HL-60 (cell line): ENCODE results near the gene GFRA1.

Experiments used
- DNase-seq, 2 experiments: peaks; one replicate each; pipeline ENCODE4 v3.0.0-alpha.2; 2010 to 2020; ENCODE audit warnings: low read depth in 1 of 2, low spot score in 1 of 2
- H3K27ac ChIP-seq: fragments of 250-450 bp; sonication (Bioruptor Pico); replicated peaks from 2 replicates; pipeline ENCODE4 v1.5.1; 2020; ENCODE audit warnings: mild to moderate bottlenecking, moderate library complexity
- H3K27me3 ChIP-seq: fragments of 250-450 bp; sonication (Bioruptor Pico); 2 replicates; pipeline ENCODE4 v1.5.1; 2021; ENCODE audit warnings: mild to moderate bottlenecking, moderate library complexity; ENCODE audit not compliant: insufficient read depth, poor library complexity, severe bottlenecking
- H3K4me3 ChIP-seq: replicated peaks from 2 replicates; pipeline ENCODE4 v1.5.1; 2011; ENCODE audit warnings: mild to moderate bottlenecking, control low read depth, low read length; ENCODE audit not compliant: insufficient read depth
- CTCF ChIP-seq: IDR thresholded peaks from one replicate; pipeline ENCODE4 v1.5.1; 2011; ENCODE audit warnings: low read length, control low read depth, inconsistent platforms; ENCODE audit not compliant: insufficient read depth
- GABPA ChIP-seq: IDR thresholded peaks from 2 replicates; pipeline ENCODE4 v1.6.1; 2012; ENCODE audit warnings: low read depth
- POLR2AphosphoS5 ChIP-seq: IDR thresholded peaks from 2 replicates; pipeline ENCODE4 v1.6.1; 2012; ENCODE audit warnings: low read depth
- REST ChIP-seq: IDR thresholded peaks from 2 replicates; pipeline ENCODE4 v1.6.1; 2012; ENCODE audit warnings: low read depth; ENCODE audit not compliant: insufficient replicate concordance
- SPI1 ChIP-seq: IDR thresholded peaks from 2 replicates; pipeline ENCODE4 v1.6.1; 2012; ENCODE audit warnings: low read depth, mild to moderate bottlenecking, borderline replicate concordance

The GFRA1 gene

DNA sequence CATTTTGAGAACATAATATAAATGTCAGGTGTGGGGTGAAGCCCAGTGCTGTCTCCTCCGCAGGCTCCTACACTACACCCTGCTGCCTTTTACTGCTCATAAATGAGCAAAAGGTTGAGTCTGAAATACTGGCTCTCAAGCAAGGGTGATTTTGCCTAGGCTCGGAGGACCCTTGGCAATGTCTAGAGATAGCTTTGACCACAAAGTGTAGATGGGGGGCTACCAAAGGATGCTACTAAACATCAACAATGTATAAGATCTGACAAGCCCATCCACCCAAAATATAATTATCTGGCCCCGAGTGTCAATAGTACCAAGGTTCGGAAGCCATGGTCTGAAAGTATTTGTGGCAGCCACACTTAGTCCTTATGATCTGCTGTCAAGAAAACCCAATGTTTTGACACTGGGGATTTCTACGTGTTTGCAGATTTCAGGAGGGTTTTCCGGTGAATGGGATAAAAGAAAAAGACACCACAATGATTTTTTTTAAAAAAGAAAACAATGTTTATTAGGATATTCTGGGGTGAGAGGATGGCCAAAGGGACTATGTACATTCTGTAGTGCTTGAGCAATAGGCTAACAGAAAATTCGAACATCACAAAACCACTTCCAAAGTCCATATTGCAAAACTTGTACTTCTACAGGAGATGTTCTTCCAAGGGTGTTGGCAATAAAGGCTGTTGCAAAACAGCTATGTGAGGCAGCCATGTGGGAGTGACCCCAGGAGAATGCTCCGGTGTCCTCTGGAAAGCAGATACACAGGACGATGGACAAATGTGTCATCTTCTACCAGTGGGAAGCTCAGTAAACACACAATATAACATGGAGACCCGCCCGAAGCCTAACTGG is 216.3 kb downstream of the GFRA1 start:
- no peak for TF ChIP-seq REST
- TF ChIP-seq CTCF: no peak
- no peak for TF ChIP-seq SPI1
- no peak for TF ChIP-seq POLR2AphosphoS5
- TF ChIP-seq GABPA: no peak
- no peak for DNase-seq
- Histone ChIP-seq H3K27ac (no peak overlapping the region), H3K4me3 (no peak overlapping the region), H3K27me3 (no peaks in the 10 kb centered on the region)

DNA sequence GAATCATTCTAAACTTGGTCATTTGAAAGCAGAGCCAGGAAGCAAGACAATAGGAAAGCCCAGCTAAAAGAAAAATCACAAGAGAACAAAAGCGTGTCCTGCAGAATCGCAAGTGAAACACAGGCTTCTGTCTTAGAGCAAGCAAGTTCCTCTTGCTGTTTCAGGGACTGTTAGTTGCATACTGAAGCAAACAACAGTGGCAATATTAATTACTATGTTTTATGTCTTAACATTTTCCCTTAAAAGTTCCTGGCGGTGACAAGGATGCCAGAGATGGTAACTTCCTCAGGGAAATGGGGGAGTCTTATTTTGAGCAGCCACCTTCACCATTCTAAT is 217.1 kb downstream of the GFRA1 start:
- Histone ChIP-seq H3K27ac (no peak overlapping the region), H3K4me3 (no peak overlapping the region), H3K27me3 (no peaks in the 10 kb centered on the region)
- TF ChIP-seq GABPA: no peak
- TF ChIP-seq REST: no peak
- no peak for TF ChIP-seq SPI1
- TF ChIP-seq POLR2AphosphoS5: no peak
- TF ChIP-seq CTCF: no peak
- DNase-seq: no peak

- DNase-seq: no peak
- Histone ChIP-seq H3K4me3 (no peak overlapping the region), H3K27ac (no peak overlapping the region), H3K27me3 (no peaks in the 10 kb centered on the region)
- no peak for TF ChIP-seq POLR2AphosphoS5
- TF ChIP-seq GABPA: no peak
- TF ChIP-seq REST: no peak
- TF ChIP-seq SPI1: no peak
- no peak for TF ChIP-seq CTCF
These were observed 217.6 kb downstream of the GFRA1 start for GRCh38 chr10:116055252-116055916.
